Caco-2 (cell line): ENCODE results near the gene ALG9. TPM values are rescaled to one million over a fixed set of nuclear protein-coding genes. Genes with fewer than 3 reads are reported as not detected.

Source experiments
- BruUV-seq: library from RNA; stranded (reverse); fragments of 400-500 nt; replicated peaks from 2 replicates; lab custom pipeline; 2021; lab: Mats Ljungman, UMichigan
- CTCF ChIA-PET: fragments of 300-600 bp; sonication (Branson Sonifier 250); formaldehyde crosslinking; loops from one replicate; lab custom pipeline; 2022; ENCODE audit warnings: antibody characterized with exemption; lab: Charles Lee
- POLR2A ChIA-PET: fragments of 300-600 bp; sonication (Branson Sonifier 250); formaldehyde crosslinking; loops from one replicate; lab custom pipeline; 2022; ENCODE audit warnings: antibody characterized with exemption; lab: Charles Lee
- DNase-seq, 2 experiments: peaks; one replicate each; pipeline versions ENCODE4 v3.0.0 to v3.0.0-alpha.2; 2020 to 2022
- H3K27me3 ChIP-seq: replicated peaks from 2 replicates; pipeline ENCODE4 v1.6.0; 2011; ENCODE audit warnings: low read length; ENCODE audit not compliant: control insufficient read depth, insufficient read depth
- H3K36me3 ChIP-seq: 2 replicates; pipeline ENCODE4 v1.5.1; 2011; ENCODE audit warnings: low read length; ENCODE audit not compliant: control insufficient read depth, insufficient read depth
- H3K4me1 ChIP-seq: fragments of 250-450 bp; sonication (Bioruptor Pico); 2 replicates; pipeline ENCODE4 v1.5.1; 2020; ENCODE audit warnings: mild to moderate bottlenecking
- H3K4me3 ChIP-seq: 2 replicates; pipeline ENCODE4 v1.5.1; 2011; ENCODE audit warnings: low read depth, mild to moderate bottlenecking, control low read depth, low read length
- H3K9me3 ChIP-seq: fragments of 250-450 bp; sonication (Bioruptor Pico); 2 replicates; pipeline ENCODE4 v1.5.1; 2020; ENCODE audit warnings: mild to moderate bottlenecking, moderate library complexity
- H3K27ac Mint-ChIP-seq: one replicate; pipeline ENCODE4 v1.8.0; 2022; ENCODE audit warnings: mixed read lengths; ENCODE audit not compliant: unreplicated experiment
- H3K27me3 Mint-ChIP-seq: one replicate; pipeline ENCODE4 v1.8.0; 2022; ENCODE audit warnings: mixed read lengths; ENCODE audit not compliant: insufficient read depth, unreplicated experiment
- H3K36me3 Mint-ChIP-seq: one replicate; pipeline ENCODE4 v1.8.0; 2022; ENCODE audit warnings: mild to moderate bottlenecking, mixed read lengths; ENCODE audit not compliant: insufficient read depth, unreplicated experiment
- H3K4me1 Mint-ChIP-seq: one replicate; pipeline ENCODE4 v1.8.0; 2022; ENCODE audit warnings: low read depth, mixed read lengths; ENCODE audit not compliant: unreplicated experiment
- H3K4me3 Mint-ChIP-seq: one replicate; pipeline ENCODE4 v1.8.0; 2022; ENCODE audit warnings: mild to moderate bottlenecking, moderate library complexity, mixed read lengths; ENCODE audit not compliant: unreplicated experiment
- H3K9me3 Mint-ChIP-seq: one replicate; pipeline ENCODE4 v1.8.0; 2022; ENCODE audit warnings: mixed read lengths; ENCODE audit not compliant: unreplicated experiment
- CTCF ChIP-seq, 2 experiments: fragments of 200-600 bp in 1 of 2; IDR thresholded peaks; 1 replicate in 1 of 2; 2 replicates in 1 of 2; pipeline versions ENCODE4 v1.5.1 to v1.8.0; 2011 to 2022; ENCODE audit warnings: antibody characterized with exemption in 1 of 2, control low read depth in 1 of 2, inconsistent platforms in 1 of 2, low read depth in 1 of 2, low read length in 1 of 2, mild to moderate bottlenecking in 1 of 2, moderate library complexity in 1 of 2; ENCODE audit not compliant: insufficient read depth in 1 of 2, severe bottlenecking in 1 of 2, unreplicated experiment in 1 of 2
- intact Hi-C: fragments of 100-400 bp; cut with micrococcal nuclease; formaldehyde crosslinking; loops from one replicate; pipeline ENCODE4 v1.10.0; 2022; ENCODE audit not compliant: unreplicated experiment
- total RNA-seq: library from RNA; stranded (reverse); gene quantifications from 2 replicates; pipeline ENCODE4 v1.2.3, GENCODE V29; 2022

The ALG9 gene
- total RNA-seq, 1 experiment from 2014 or later: 57.4 TPM

- no peaks in the 10 kb centered on the region for H3K4me1 ChIP-seq
- intact Hi-C loops: no loop called here
Observed at GRCh38 chr11:111846636-111847035, 24.7 kb downstream of the ALG9 start.

DNA sequence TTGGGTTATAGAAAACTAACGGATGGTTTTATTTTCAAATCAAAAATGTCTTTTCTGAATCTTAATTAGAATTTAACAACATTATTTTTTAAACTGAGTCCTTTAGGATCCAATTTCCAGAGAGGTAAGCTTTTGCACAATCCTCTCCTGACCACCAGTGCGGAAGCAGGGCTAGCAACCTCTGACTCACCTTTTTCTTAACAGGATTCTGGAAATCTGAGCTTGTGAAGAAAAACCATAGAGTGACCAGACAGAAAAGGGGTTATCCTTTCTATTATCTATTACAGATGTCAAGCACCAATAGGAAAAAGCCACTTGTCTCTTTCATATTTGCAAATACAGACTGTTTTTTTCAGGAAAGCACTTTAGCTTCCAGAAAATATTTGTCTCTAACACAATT is 25.3 kb downstream of the ALG9 start:
- no peak for TF ChIP-seq CTCF (IDR thresholded peaks at IDR 0.05; ENCODE audit: insufficient read depth in 1 of 2, low read depth in 1 of 2, low read length in 1 of 2, severe bottlenecking in 1 of 2, unreplicated experiment in 1 of 2)
- Histone ChIP-seq H3K36me3 (peaks cover 2% of the 10 kb centered on the region; the same call in 1 of the 2 replicates), H3K27me3 (no peaks in the 10 kb centered on the region), H3K4me3 (no peak overlapping the region), H3K4me1 (peaks cover 3% of the 10 kb centered on the region), H3K9me3 (no peaks in the 10 kb centered on the region)
- BruUV-seq: no TSS peak
- H3K9me3 Mint-ChIP-seq: no peaks in the 10 kb centered on the region
- DNase-seq: no peak
- CTCF ChIA-PET: interaction anchor here (0.6 to 1.8 kb wide), 5 partner anchors 12 to 243 kb away, joined by 3 to 5 read pairs (median 3); partner anchors contain the start of genes PPP2R1B and SIK2
- peaks cover 3% of the 10 kb centered on the region for H3K4me1 Mint-ChIP-seq
- intact Hi-C loops: no loop called here
- no peak overlapping the region for H3K27ac Mint-ChIP-seq
- H3K36me3 Mint-ChIP-seq: peaks cover 9% of the 10 kb centered on the region
- no peak overlapping the region for H3K4me3 Mint-ChIP-seq
- POLR2A ChIA-PET: interaction anchor here (0.5 to 0.9 kb wide), 2 partner anchors 90 to 222 kb away, joined by 3 read pairs; no protein-coding TSS in a partner anchor
- no peaks in the 10 kb centered on the region for H3K27me3 Mint-ChIP-seq

More at GRCh38 chr11:111846636-111847035, 24.7 kb downstream of the ALG9 start:
- Mint-ChIP-seq H3K4me3 (no peak overlapping the region), H3K27ac (no peak overlapping the region), H3K36me3 (peaks cover 9% of the 10 kb centered on the region), H3K9me3 (no peaks in the 10 kb centered on the region), H3K27me3 (no peaks in the 10 kb centered on the region), H3K4me1 (no peaks in the 10 kb centered on the region)
- peaks cover 2% of the 10 kb centered on the region; the same call in 1 of the 2 replicates for H3K36me3 ChIP-seq
- ChIA-PET CTCF (interaction anchor here (0.6 to 1.8 kb wide), 5 partner anchors 12 to 244 kb away, joined by 3 to 5 read pairs (median 3); partner anchors contain the start of genes PPP2R1B and SIK2), POLR2A (interaction anchor here (0.5 to 0.9 kb wide), 2 partner anchors 90 to 223 kb away, joined by 3 read pairs; no protein-coding TSS in a partner anchor)
- no peaks in the 10 kb centered on the region for H3K9me3 ChIP-seq
- no peak for TF ChIP-seq CTCF (IDR thresholded peaks at IDR 0.05; ENCODE audit: insufficient read depth in 1 of 2, low read depth in 1 of 2, low read length in 1 of 2, severe bottlenecking in 1 of 2, unreplicated experiment in 1 of 2)
- no TSS peak for BruUV-seq
- no peak for DNase-seq
- H3K27me3 ChIP-seq: no peaks in the 10 kb centered on the region
- no peak overlapping the region for H3K4me3 ChIP-seq

- BruUV-seq: no TSS peak
- H3K36me3 Mint-ChIP-seq: peaks cover 9% of the 10 kb centered on the region
- no peaks in the 10 kb centered on the region for H3K27me3 ChIP-seq
- H3K4me3 Mint-ChIP-seq: no peak overlapping the region
- no peaks in the 10 kb centered on the region for H3K9me3 ChIP-seq
- H3K27me3 Mint-ChIP-seq: no peaks in the 10 kb centered on the region
- no peak for DNase-seq
- H3K4me3 ChIP-seq: no peak overlapping the region
- H3K9me3 Mint-ChIP-seq: no peaks in the 10 kb centered on the region
- peaks cover 9% of the 10 kb centered on the region for H3K4me1 Mint-ChIP-seq
- ChIA-PET CTCF (interaction anchor here (0.8 to 1.8 kb wide), 3 partner anchors 11 to 79 kb away, joined by 3 to 5 read pairs (median 5); partner anchors contain the start of gene PPP2R1B), POLR2A (interaction anchor here (0.9 kb wide), 1 partner anchor 222 kb away, joined by 3 read pairs; no protein-coding TSS in a partner anchor)
- peaks cover 8% of the 10 kb centered on the region for H3K4me1 ChIP-seq
- H3K36me3 ChIP-seq: peaks cover 2% of the 10 kb centered on the region; the same call in 1 of the 2 replicates
- TF ChIP-seq CTCF (IDR thresholded peaks at IDR 0.05; ENCODE audit: insufficient read depth in 1 of 2, low read depth in 1 of 2, low read length in 1 of 2, severe bottlenecking in 1 of 2, unreplicated experiment in 1 of 2): no peak
- intact Hi-C loops: no loop called here
- no peak overlapping the region for H3K27ac Mint-ChIP-seq
Observed at GRCh38 chr11:111845276-111846028, 25.9 kb downstream of the ALG9 start.
